ENCODE measurements around the gene GRK6.

Gene GRK6

DNA sequence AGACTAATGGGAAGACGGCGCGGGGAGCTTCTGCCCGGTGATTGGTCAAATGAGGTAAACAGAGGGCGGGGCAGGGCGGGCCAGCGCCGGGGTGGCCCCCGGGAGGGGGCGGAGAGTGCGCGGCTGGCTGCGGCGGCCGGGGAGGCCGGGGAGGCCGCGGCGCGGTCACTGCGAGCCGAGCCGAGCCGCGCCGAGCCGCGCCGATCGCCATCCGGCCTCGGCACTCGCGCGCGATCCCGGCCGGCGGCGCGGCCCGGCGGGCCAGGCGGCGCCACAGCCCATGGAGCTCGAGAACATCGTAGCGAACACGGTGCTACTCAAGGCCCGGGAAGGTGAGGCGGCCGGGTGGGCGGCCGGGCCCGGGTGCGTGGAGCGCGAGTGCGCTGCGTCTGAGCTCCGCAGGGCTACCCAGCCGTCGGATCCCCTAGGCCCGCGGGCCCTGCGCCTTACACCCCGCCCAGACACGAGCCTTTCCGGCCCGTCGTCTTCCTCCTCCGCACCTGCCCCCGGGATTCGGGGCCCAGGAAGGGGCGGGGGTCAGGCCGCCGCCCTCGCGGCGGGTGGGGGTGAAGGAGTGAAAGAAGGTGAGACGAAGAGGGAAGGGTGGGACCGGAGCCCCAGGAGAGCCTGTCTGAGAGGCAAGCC is at the start of gene GRK6:
Gene GRK6, plus strand, starts transcription at position 111 of the 645 bp plus-strand sequence. Its CDS starts 170 bp downstream, at position 281.
- peak; percentile 56 for DNase-seq (ENCODE audit: low read depth)

DNA sequence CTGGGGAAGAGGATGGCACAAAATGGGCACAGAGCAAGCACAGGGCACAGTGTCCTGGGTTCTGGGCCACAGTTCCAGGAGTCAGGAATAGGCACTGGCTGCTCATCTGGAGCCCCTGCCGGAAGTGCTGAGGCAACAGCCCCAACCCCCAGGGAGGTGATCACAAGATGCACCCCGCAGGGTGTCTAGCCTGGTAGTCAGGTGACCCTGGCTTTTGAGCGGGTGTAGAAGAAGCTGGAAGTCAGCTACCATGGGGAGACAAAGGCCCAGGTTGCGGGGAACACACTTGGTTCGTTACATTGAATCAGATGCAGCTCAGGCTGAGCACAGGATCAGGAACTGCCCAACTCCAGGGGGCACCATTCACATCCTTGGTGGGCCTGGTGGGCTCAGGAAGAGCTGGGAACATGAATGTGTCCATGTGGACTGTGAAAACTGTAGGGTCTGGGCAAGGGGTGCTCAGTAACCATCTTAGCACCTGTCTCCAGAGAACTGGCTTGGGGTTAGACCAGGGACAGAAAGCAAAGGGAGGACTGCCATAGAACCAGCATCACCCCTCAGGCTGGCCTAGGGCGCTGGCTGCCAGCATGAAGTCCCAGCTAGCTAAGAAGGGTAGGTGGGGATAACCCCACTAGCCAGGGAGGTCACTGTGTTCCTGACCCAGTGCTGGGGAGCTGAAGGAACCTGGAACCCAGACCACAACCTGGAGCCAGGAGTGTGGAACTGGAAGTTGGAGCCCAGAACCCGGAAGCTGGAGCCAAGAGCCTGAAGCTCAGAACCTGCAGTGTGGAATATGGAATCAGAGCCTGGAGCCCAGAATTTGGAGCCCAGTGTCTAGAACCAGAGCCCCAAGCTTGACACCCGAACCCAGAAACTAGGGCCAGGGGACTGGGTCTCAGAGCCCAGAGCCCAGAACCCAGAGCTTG is 48.4 kb upstream of the GRK6 start:
- no peak for DNase-seq (ENCODE audit: low read depth)

DNA sequence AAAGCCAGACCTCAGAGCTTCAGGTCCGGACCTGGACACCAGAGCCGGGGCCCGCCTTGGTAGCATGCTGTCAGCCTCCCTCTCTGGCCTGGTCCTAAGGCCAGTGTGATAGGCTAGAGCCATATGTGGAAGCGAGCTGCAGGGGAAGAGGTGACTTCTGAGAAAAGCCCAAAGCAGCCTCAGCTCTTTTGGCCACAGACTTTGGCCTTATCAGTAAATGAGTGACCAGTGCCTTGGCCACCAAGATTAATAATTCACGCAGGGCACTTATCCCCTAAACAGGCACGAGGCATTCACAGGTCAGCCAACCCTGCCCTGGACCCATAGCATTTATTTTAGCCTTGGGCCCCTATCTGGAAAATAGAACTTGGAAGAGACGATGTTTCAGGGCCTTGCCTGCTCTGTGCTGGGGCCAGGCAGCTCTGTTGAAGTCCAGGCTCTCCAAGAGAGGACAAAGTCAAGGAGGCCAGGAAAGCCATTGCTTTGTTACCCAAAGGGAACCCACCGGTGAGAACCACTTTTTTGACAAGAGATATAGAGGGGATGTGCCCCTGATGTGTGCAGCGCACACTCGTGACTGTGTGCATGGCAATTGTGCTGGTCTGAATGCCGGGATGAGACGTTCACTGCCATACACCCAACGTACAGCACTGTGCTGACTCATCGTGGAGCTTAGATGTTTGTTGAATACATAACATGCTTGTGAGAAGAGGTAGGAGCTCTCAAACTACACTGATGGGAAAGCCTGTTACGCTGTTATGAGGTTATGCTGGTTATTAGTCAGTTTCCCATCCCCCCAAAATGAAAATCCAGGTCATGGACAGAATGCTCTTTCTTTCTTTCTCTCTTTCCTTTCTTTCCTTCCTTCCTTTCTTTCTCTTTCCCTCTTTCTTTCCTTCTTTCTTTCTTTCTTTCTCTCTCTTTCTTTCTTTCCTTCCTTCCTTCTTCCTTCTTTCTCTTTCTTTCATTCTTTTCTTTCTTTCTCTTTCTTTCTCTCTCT is 47.3 kb upstream of the GRK6 start:
- no peak for DNase-seq (ENCODE audit: low read depth)

DNA sequence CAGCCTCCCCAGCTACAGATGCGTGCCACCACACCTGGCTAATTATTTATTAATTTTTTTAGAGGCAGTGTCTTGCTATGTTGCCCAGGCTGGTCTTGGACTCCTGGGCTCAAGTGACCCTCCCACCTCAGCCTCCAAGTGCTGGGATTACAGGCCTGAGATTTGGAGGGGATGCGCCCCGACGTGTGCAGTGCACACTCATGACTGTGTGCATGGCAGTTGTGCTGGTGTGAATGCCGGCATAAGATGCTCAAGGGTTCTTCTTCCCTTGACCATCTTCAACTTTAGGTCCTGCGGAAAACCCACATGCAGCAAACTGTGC is 45.7 kb upstream of the GRK6 start:
- DNase-seq (ENCODE audit: low read depth): no peak

DNA sequence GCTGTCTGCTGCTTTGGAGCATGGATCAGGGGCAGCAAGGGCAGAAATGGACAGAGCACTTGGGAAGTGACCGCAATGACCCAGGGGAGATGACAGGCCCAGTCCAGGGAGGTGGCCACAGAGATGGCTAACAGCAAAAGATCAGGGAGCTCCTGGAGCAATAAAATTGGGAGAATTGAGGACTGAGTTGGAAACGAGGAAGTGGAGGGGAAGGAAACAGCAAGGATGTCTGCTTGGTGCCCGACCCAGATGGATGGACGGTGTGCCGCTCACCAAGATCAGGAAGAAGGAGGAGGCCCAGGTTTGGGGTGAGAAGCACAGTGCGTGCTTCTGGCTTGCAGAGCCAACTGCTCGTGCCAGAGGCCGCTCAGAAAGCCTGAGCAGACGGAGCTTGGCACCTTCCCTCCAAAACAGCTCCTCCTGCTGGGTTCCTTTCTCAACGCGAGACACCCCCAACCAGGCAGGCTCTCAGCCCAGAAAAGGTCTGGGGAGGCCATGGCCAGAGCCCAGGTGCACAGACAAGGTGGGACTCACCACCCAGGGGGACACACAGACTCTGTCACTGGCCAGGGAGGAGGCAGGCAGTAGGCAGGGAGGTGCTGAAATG is 44.0 kb upstream of the GRK6 start:
- DNase-seq (ENCODE audit: low read depth): no peak

DNA sequence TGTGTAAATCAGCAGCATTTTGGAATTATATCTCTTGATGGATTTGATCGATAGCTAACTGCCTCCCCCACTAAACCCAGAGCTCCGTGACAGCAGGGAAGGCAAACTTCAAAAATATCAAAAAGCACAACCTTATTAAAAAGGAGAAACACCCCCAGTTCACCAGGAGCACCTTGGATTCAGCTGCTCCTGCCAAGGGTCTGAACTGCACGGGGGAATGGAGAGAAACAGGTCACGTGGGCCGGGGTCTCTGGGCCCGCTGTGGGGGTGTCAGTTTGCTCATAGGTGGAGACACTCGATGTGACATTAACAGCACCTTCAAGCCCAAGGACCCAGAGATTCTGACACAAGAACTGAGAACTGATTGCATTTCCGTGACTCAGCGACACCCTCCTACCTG is 43.3 kb upstream of the GRK6 start:
- DNase-seq (ENCODE audit: low read depth): no peak

DNA sequence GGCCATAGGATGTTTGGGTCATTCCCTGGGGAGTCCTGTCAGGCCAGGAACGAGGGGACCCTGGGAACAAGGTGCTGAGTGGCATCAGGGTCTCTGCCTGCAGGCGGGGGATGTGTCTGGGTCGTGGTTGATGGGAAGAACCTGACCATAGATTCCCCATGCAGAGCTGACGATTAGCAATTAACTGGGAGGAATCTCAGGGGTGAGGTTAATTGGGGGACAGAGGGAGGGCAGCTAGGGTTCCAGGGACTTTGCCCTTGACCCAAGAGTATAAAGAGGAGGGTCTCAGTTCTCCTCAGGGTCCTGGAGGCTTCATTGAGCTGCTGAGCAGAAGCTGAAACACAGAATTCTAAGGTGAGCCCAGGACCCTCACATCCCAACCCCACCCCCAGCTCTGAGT is 42.3 kb upstream of the GRK6 start, which contains the start of gene SLC34A1:
Gene SLC34A1, plus strand, starts transcription at position 301 of the 400 bp plus-strand sequence. CDS start 1,308 bp downstream, outside the sequence.
- DNase-seq (ENCODE audit: low read depth): no peak

DNA sequence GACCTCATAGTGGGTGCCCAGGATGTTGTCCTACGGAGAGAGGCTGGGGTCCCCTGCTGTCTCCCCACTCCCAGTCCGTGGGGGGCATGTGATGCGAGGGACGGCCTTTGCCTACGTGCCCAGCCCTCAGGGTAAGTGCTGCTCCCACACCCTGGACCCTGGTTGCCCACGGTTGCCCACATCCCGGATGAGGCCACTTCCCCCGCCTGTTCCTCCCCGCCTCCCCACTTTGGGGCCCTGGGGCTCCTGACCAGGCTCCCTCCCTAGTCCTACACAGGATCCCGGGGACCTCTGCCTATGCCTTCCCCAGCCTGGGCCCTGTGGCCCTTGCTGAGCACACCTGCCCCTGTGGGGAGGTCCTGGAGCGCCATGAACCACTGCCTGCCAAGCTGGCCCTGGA is 40.8 kb upstream of the GRK6 start:
- DNase-seq (ENCODE audit: low read depth): no peak

DNA sequence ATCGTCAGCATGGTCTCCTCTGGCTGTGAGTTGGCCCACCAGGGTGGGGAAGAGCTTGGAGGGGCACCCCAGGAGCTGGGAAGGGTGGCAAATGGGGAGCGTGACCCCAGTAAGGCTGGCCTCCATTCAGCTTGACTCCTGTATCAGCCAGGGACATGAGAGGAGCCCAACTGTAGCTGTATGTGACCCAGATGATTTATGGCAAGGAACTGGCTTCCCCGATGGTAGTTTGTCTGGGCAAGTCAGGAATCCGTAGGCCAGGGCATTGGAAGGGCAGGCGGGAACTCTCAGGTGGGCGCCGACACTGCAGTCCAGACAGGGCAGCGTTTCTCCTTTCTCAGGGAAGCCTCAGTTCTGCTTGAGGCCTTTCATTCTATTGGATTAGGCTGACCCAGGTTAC is 39.9 kb upstream of the GRK6 start:
- no peak for DNase-seq (ENCODE audit: low read depth)

DNA sequence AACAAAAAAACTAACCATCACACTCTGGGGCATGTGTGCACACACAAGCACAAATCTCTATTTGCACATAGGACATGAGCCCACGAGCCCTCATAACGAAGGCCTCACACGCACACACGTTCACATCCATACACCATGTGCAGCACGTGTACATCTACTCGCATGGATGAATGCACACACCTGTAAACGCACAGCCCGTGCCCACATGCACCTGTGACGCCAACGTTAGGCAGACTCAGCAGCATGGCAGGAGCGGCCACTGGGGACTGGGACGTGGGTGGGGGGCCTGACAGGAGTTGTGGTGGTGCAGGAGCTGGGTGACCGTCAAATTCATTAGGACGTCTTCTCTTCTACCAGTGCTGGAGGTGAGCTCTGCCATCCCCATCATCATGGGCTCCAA is 39.1 kb upstream of the GRK6 start:
- DNase-seq (ENCODE audit: low read depth): no peak

DNA sequence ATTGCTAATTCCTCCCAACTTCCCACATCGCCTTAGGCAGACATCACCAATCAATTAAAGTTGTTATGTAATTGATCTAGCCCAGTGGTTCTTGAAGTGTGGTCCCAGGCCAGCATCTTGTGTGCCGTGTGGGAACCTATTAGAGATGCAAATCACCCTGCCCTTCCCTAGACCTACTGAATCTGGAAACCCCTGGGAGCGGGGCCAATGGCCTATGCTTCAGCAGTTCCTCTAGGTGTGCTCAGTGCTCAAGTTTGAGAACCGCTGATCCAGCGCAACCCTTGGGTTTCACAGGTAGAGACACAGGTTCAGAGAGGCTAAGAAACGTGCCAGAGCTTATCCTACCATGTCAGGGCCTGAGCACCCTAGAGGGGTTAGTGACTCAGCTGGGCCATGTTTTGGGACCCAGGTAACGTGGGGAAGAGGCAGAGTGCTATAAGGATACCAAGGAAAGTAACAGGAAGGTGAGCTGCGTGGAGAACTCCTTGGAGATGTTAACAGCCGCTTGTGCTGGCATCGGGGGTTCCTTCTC is 37.9 kb upstream of the GRK6 start:
- DNase-seq (ENCODE audit: low read depth): no peak

DNA sequence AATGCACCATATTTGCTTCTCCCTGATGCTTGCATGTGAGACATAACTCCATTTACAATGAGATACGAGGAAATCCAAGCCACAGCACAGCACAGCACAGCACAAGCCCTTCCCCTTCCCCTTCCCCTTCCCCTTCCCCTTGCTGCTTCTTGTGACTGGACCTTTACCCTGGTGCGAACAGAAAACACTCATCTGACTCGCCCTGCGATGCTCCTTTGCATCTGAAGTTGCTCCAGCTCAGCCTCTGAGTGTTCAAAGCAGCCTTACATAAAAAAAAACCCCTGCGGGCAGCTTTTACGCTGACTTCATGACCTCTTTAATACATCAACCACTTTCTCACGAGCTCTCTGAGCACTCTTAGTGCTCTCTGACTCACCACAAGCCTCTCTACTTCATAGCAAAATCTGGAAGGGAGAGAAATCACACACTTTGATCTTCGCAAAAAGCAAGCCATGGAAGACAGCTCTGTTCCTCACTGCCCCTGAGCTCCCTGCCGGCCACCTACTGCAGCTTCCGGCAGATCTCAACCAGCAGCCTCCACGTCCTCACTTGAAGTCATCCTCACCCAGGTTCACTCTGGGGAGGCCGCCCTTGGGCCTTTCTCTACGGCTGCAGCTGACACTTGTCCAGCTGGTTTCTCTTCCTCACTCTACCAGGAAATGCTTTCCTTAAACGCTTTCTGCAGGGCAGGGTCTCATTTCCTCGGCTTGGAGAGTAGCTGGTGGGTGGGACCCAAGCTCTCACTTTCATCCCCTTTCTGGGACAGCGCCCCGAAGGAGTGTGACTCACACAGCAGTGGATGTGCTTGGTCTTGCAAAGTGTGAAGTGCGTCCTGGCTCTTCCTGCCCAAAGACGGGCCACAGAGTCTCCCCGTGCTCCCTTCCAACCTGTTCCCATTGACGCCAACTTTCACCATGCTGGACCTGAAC is 37.0 kb upstream of the GRK6 start:
- peak; percentile 25 for DNase-seq (ENCODE audit: low read depth)

DNA sequence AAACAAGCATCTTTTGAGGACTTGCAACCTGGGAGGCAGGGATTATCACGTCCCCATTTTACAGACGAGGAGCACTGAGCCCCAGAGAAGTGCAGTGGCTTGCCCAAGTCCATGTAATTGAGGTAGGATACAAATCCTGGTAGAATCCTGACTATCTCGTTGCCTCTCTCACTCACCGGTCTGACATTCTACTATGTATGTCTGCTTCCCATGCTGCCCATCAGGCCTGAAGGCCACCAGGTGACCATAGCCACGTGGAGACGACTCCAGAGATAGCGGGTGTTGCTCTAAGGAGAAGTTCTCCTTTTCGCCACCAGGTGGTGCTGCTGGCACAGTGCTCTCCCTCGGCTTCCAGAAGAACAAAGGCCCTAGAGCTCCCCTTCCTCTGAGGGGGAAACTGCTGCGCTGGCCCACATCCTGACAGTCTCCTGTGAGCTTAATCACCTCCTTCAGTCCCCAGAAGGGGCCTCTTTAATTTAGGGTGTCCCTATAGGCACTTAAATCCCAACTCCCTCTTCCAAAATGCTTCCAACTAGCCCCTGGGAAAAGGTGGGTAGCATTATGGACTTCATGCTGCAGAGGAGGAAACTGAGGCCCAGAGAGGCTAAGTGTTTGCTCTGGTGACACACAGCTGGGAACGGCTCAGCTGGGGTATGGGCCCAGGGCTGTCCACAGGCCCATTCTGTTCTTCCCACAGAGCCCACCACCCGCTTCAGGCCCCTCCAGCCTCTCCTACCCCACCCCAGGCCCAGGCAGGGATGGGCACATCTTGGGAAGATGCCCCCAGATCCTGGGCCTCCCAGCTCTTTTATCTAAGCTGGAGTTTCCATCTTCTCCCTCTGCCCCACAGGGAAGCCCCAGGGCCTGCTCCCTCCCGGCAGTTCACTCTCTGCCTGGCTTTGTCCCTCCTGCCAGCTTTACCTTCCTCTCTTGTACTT is 35.8 kb upstream of the GRK6 start:
- peak; percentile 67 for DNase-seq (ENCODE audit: low read depth)

DNA sequence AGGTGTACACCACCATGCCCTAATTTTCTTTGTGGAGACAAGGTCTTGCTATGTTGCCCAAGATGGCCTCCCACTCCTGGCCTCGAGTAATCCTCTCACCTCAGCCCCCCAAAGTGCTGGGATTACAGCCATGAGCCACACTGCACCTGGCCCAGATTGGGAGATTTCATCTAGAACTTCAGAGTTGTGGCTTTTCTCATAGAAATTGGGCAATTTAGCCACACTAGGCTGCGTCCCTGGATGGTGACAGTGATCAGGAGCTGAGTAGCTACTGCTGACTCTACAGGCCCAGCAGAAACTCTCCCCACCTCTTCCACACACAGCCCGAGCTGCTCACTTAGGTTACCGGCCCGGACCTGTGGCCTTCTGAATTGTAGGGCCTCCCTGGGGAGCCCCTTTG is 33.7 kb upstream of the GRK6 start:
- DNase-seq (ENCODE audit: low read depth): no peak

DNA sequence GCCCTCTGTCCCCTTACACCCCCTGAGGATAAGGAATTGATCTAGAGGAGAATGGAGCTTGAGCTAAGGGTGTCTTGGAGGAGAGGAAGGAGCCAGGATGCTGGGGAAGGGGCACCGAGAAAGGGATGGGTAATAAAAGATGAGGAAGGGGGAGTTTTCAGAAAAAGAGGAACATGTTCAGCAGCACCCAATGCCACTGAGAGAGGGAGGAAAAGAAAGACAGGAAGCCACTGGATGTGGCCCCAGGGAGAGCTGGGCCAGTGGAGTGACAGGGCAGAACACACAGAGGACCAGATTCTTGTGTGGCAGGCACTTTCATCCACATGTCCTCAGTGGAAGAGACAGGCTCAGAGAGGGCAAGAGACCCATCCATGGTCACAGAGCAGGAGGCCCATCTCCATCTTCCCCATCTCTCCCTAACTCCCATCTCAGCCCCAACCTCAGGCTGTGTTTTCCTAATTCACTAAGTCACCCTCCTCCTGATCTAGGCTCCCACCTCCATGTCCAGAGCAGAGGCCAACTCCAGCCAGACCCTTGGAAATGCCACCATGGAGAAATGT is 33.2 kb upstream of the GRK6 start:
- no peak for DNase-seq (ENCODE audit: low read depth)

DNA sequence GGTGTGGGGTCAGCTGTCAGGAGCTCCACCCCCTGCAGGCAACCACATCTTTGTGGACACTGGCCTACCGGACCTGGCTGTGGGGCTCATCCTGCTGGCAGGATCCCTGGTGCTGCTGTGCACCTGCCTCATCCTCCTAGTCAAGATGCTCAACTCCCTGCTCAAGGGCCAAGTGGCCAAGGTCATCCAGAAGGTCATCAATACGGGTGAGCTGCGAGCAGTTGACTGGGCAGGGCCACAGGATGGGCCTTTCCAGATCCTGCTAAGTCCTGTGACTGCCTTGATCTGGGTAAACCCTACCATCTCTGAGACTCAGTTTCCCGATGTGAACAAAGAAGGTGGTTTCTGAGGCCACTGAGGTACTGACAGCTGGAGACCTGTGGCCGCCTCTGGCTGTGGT is 32.5 kb upstream of the GRK6 start:
- DNase-seq (ENCODE audit: low read depth): no peak

DNA sequence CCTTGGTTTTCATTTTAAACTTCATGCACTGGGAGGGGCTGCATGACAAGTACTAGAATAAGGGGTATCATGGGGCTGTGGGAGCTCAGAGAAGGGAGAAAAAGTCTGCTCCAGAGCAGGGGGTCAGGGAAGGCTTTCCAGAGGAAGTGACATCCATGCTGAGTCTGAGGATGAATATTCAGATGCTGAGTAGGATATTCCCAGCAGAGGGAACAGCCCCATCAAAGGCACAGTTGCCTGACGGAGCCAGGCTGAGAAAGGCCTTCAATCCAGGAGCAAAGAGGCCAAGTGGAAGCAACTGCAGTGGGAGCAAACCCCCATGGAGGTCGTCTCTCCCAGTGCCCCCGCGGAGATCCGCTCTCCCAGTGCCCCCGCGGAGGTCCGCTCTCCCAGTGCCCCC is 30.4 kb upstream of the GRK6 start:
- DNase-seq (ENCODE audit: low read depth): no peak

DNA sequence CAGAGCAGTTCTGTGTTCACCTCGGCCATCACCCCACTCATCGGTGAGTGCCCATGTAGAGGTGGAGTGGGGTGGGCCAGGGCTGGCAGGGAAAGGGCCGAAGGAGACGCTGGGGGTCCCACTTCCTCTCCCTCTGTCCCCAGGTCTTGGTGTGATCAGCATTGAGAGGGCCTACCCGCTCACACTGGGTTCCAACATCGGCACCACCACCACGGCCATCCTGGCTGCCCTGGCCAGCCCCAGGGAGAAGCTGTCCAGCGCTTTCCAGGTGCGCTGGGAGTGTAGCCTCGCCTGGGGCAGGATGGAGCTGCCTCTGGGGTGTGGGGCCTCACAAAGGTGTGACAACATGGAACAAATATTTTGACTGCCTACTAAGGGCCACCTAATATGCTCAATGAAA is 29.7 kb upstream of the GRK6 start:
- DNase-seq (ENCODE audit: low read depth): no peak

DNA sequence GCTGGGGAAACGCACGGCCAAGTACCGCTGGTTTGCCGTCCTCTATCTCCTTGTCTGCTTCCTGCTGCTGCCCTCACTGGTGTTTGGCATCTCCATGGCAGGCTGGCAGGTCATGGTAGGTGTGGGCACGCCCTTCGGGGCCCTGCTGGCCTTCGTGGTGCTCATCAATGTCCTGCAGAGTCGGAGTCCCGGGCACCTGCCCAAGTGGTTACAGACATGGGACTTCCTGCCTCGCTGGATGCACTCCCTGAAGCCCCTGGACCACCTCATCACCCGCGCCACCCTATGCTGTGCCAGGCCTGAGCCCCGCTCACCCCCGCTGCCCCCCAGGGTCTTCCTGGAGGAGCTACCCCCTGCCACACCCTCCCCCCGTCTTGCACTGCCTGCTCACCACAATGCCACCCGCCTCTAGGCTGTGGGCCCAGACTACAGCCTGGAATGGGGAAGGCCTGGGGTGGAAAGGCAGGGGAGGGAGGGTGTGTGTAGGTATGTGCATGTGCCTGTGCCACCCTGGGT is 28.5 kb upstream of the GRK6 start:
- no peak for DNase-seq (ENCODE audit: low read depth)
